GM19239 (cell line): ENCODE measurements around the gene GSTO1.
"Not testable (repeated sequence)": the region's sequence is repeated elsewhere in the genome, so short reads cannot be mapped to it uniquely, and the experiment has no call there.

Experiments
- DNase-seq: peaks from one replicate; pipeline ENCODE4 v3.0.0; 2011; ENCODE audit warnings: low spot score; ENCODE audit not compliant: insufficient read length
- FAIRE-seq: peaks from 2 replicates; lab custom pipeline; 2011; peaks lifted over from hg19 to GRCh38; lab: Jason Lieb, UNC

The GSTO1 gene

GRCh38 chr10:104248931-104249330, 5.8 kb upstream of the GSTO1 start:
- not testable (repeated sequence) for FAIRE-seq, DNase-seq

- FAIRE-seq (no peak), DNase-seq (no peak)
Measured at GRCh38 chr10:104250371-104250770, 4.3 kb upstream of the GSTO1 start.

GRCh38 chr10:104251443-104251842, 3.2 kb upstream of the GSTO1 start:
- DNase-seq (no peak), FAIRE-seq (no peak)

GRCh38 chr10:104252368-104252767, 2.3 kb upstream of the GSTO1 start:
- FAIRE-seq (no peak), DNase-seq (no peak)

DNA sequence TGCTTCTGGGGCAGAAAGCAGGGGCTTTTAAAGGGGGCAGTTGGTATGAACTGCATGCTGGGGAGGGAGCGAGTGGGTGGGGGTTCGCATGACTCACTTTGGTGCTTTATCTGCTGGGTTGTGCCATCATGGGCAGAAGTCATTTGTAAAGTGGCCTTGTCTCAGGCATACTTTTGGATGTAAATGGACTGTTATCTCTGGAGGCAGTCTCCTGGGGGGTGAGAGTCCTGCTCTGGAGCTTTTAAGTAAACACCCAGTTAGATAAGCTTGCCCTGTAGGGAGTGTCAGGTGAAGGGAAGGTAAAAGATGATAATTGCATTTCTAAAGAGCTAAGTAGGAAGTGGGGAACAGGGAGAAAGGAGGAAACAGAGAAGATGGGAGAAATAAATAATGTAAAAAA, 1.6 kb upstream of the GSTO1 start:
- FAIRE-seq: no peak

GRCh38 chr10:104253606-104254410, 884 bp upstream of the GSTO1 start:
- DNase-seq: no peak

More for the DNA sequence above, 1.6 kb upstream of the GSTO1 start:
- DNase-seq: no peak

GRCh38 chr10:104255311-104255981, 754 bp downstream of the GSTO1 start:
- DNase-seq (no peak), FAIRE-seq (peak; percentile 75)

More at GRCh38 chr10:104253606-104254410, 884 bp upstream of the GSTO1 start:
- FAIRE-seq: no peak

DNA sequence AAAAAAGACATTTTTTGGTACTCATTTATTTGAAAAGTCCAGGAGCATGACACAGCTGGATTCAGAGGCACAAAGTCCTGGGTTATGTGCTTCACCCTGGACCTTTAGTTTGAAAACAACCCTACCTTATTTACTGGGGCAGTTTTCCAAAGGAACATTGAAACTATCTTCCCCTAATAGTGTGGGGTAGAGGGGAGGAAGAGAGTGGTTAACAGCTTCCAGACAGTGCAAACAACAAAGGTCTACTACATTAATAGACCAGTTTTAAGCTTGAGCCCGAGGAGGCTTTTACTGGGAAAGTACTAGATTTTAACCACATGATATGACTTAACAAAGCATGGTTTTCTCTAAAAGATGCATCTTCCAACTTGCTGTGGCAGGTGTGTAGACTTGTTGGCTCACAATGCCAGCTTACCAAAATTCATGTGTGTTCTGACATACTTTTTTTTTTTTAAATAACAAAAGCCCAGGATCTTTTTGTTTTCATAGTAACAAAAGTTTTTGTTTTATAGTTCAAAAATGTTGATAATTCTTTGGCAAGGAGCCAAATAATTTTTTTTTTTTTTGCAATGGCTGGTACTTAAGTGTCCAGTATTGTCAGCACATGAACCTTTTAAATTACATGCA, 1.8 kb downstream of the GSTO1 start:
- FAIRE-seq: no peak
- DNase-seq: no peak

- FAIRE-seq (no peak), DNase-seq (no peak)
Measured at GRCh38 chr10:104257235-104257634, 2.5 kb downstream of the GSTO1 start.

DNA sequence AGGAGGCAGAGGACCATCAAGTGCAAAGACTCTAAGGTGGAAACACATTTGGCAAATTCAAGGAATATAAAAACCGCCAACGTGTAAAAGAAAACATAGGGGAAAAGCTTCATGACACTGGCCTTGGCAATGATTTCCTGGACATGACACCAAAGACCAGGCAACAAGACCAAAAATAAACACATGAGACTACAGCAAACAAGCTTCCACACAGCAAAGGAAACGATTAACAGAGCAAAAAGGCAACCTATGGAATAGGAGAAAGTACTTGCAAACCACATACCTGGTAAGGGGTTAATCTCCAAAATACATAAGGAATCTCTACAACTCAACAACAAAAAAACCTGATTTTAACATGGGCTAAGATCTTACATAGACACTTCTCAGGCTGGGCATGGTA, 3.5 kb downstream of the GSTO1 start:
- FAIRE-seq (no peak), DNase-seq (no peak)

DNA sequence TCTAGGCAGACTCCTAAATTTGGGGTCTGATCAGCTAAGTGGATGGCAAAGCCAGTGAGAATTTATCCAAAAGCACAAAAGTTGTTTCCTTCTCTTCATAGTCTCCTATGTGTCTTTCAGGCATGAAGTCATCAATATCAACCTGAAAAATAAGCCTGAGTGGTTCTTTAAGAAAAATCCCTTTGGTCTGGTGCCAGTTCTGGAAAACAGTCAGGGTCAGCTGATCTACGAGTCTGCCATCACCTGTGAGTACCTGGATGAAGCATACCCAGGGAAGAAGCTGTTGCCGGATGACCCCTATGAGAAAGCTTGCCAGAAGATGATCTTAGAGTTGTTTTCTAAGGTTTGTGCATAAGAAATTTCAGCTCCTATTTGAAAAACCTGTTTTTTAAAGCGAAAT, 4.8 kb downstream of the GSTO1 start:
- no peak for FAIRE-seq
- DNase-seq: no peak

GRCh38 chr10:104259999-104260774, 5.5 kb downstream of the GSTO1 start:
- FAIRE-seq: no peak
- no peak for DNase-seq

DNA sequence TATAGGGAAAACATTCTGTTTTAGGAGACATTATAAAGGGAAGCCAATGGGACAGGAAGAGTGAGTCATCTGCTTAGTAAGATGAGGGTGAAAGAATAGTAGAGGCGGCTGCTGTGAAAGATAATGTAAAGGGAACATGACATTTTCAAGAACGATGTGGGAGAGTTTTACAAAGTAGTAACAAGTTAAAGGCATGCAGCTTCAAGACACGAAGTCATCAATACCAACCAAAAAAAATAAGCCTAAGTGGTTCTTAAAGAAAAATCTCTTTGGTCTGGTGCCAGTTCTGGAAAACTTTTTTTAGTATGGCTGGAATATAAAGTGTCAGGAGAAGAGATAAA, 6.1 kb downstream of the GSTO1 start:
- FAIRE-seq (no peak), DNase-seq (no peak)

DNA sequence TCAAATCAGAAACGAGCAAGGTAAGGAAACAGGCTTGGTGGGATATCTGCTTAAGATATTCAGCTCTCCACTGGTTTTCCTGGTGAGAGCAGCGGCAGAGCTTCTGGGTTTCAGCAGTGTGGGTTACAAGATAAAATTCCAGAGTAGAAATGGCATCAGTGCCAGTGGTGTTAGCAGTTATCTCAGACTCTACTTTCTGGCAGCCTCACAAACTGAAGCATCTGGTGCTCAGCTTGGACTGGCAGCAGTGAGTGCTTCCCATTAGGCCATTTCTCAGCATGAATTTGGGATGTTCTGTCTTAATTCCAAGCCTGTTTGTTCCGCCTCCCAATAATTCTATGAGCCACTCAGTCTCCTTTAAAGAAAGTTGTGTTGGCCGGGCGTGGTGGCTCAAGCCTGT, 7.4 kb downstream of the GSTO1 start:
- DNase-seq: no peak
- FAIRE-seq: no peak

GRCh38 chr10:104264783-104265182, 10.1 kb downstream of the GSTO1 start:
- FAIRE-seq: no peak

GRCh38 chr10:104267721-104268404, 13.2 kb downstream of the GSTO1 start:
- DNase-seq (no peak), FAIRE-seq (peak; percentile 83)

More at GRCh38 chr10:104264783-104265182, 10.1 kb downstream of the GSTO1 start:
- no peak for DNase-seq

DNA sequence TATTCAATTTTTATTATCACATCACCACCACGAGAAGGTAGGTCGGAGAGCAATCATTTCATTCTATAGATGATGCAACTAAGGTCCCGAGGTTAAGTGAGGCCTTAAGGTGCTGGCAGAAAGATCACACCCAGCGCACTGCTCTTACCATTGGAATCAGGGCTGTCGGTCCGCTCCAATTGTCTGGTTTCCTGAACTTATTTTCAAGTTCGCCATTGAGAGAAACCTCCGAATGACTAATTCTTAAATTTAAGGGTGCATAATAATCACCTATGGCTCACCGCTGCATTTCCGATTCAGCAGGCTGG, 13.7 kb downstream of the GSTO1 start:
- DNase-seq (no peak), FAIRE-seq (peak; percentile 26)

DNA sequence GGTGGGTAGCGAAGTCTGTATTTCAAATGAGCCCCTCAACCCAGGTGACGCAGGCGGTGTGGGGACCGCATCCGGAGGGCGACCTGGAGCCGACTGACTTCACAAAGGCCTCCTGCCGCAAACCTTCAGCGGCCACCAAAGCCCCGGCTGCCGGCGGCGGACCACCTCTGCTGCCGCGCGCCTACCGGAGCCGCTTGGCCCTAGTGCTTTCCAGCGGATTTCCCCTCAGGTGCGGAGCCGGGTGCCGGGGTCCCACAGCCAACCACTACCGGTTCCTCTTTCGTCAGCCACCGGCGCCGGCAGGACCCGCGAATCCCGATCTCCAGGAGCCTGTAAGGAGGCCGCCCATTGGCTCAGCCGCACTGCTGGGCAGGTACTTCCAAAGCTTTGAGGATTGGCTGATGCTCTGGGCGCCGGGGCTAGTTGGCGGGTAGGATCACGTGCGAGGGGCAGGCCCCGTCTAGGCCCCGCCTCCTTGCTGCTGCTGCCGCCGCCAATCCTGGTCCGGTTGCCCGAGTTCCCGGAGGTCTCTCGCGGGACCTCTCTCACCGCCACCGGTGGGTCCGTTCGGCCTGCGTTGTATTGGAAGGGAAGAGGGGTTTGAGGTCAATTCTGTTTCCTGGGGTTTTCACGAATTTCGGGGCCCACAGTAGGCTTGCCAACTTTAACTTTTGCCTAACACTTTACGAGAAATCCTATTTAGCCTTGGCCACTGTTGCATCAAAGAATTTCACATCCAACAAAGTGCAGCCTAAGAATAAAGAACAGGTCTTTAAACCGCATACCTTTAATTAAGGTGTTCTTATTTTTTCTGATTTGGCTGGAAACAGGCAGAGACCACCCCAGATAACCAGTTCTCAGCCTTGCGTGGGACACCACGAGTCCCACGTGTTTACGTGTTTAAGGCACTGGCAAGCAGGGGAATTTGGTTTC, 14.3 kb downstream of the GSTO1 start, which contains the start of gene GSTO2:
Gene GSTO2, plus strand, starts transcription at position 472 of the 933 bp plus-strand sequence. CDS start 5,732 bp downstream, outside the sequence.
- DNase-seq: peak; percentile 98
- peak; percentile 97 for FAIRE-seq

GRCh38 chr10:104273286-104273685, 18.6 kb downstream of the GSTO1 start:
- DNase-seq (no peak), FAIRE-seq (no peak)
